Smooth muscle cell of bladder (primary cell): ENCODE results near the gene PDE4D. TPM values are rescaled to one million over a fixed set of nuclear protein-coding genes. Genes with fewer than 3 reads are reported as not detected.

ENCODE experiments used
- total RNA-seq: library from RNA; depleted of rRNA; stranded (reverse); fragments of >200 nt; gene quantifications from 2 replicates; pipeline ENCODE4 v1.2.3, GENCODE V29; 2014

PDE4D gene
- total RNA-seq, result 40.8 and 64.1 TPM in 2 replicates

DNA sequence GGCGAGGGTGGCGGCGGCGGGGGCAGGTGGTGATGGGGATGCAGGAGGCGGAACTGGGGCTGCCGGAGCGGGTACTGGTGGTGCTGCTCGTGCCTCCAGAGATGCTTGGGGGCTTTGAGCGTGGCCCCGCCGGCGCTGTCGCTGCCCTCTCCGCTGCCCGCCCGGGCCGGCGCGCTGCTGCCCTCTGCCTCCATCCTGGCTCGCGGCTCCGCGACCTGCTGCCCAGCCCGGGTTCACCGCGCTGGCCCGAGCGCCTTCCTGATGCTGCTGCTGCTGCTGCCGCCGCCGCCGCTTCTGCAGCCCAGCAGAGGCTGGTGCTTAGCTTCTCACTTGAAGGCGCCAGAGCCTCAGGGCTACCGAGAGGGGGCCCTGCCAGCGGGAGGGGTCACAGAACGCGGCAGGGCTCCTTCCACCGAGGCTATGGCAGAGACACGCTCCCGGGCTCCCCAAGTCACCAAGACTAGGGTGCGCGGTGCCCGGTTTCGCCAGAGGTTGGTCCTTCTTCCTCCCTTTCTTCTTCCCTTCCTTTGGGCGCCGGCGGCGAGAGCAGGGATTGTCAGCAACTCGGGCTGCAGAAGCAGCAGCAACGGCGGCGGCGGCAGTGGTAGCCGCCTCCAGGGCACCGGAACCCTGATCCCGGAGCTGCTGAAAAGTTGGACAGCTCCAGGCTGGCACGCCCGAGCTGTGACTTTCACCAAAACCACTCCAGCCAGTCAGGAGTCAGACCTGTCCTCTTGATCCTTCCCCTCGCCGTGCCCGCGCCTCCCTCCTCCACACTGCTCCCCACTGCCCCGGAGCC, at the start of gene PDE4D:
Gene PDE4D (minus strand): TSS at position 298 of the 799 bp plus-strand sequence.

